Panc1 (cell line): ENCODE data around the gene SEPHS2.

Experiments
- CTCF ChIP-seq: fragments of 450-650 bp; IDR thresholded peaks from 2 replicates; pipeline ENCODE4 v1.5.1; 2017; ENCODE audit warnings: mild to moderate bottlenecking
- POLR2AphosphoS5 ChIP-seq: IDR thresholded peaks from 2 replicates; pipeline ENCODE4 v1.6.1; 2012; ENCODE audit warnings: mild to moderate bottlenecking, low read depth, low read length, moderate library complexity

- TF ChIP-seq POLR2AphosphoS5 (no peak), CTCF (no peak)
Observed at GRCh38 chr16:30491229-30491628, 45.6 kb upstream of the SEPHS2 start.
